ENCODE results near the gene CPNE7. TPM values are rescaled to one million over a fixed set of nuclear protein-coding genes. Genes with fewer than 3 reads are reported as not detected.

The CPNE7 gene
- polyA plus RNA-seq, 1 donor from 2014 or later, result 0.15 TPM

- H3K27me3 ChIP-seq (ENCODE audit: insufficient read depth, low read depth, low read length), result no peaks in the 10 kb centered on the region
- no peaks in the 10 kb centered on the region for H3F3A ChIP-seq (ENCODE audit: insufficient read depth, low read length, poor library complexity, severe bottlenecking)
- no peaks in the 10 kb centered on the region for H3K36me3 ChIP-seq (ENCODE audit: insufficient read depth, low read length)
- peak within 1 kb of the TSS; percentile 73 for H3K4me2 ChIP-seq (ENCODE audit: low read length)
- no peaks in the 10 kb centered on the region for H3K9me2 ChIP-seq (ENCODE audit: insufficient read depth, low read length)
- H2AFZ ChIP-seq (ENCODE audit: low read depth, low read length), result peak within 1 kb of the TSS; percentile 71
- H3K9ac ChIP-seq (ENCODE audit: low read length), result peak within 1 kb of the TSS; percentile 89
- peaks cover 6% of the 10 kb centered on the region for H3K79me2 ChIP-seq (replicated peaks; ENCODE audit: insufficient read depth, low read length)
- H3K9me3 ChIP-seq (ENCODE audit: low read length), result no peaks in the 10 kb centered on the region
- peaks cover 3% of the 10 kb centered on the region for H4K20me1 ChIP-seq (ENCODE audit: insufficient read depth)
- TF ChIP-seq EZH2 (IDR thresholded peaks at IDR 0.05; ENCODE audit: borderline replicate concordance, insufficient read depth, low read length, poor library complexity, severe bottlenecking), result no peak
- peak; percentile 97 for TF ChIP-seq POLR2AphosphoS5 (IDR thresholded peaks at IDR 0.05)
- peak; percentile 43 for TF ChIP-seq CTCF (IDR thresholded peaks at IDR 0.05; ENCODE audit: poor library complexity, severe bottlenecking)
- peak; percentile 92 for TF ChIP-seq MXI1 (conservative IDR thresholded peaks at IDR 0.05; ENCODE audit: poor library complexity, severe bottlenecking)
- TF ChIP-seq SMC3 (conservative IDR thresholded peaks at IDR 0.05; ENCODE audit: poor library complexity), result peak; percentile 45
- peak; percentile 96 for TF ChIP-seq REST (IDR thresholded peaks at IDR 0.05; ENCODE audit: borderline replicate concordance)
- peak; percentile 60 for TF ChIP-seq EP300 (conservative IDR thresholded peaks at IDR 0.05; ENCODE audit: poor library complexity, severe bottlenecking)
- TF ChIP-seq TAF1 (IDR thresholded peaks at IDR 0.05; ENCODE audit: low read depth), result peak; percentile 97
- peak; percentile 50 for TF ChIP-seq RAD21 (conservative IDR thresholded peaks at IDR 0.05)
- peak within 1 kb of the TSS; percentile 92 for H3K27ac ChIP-seq (ENCODE audit: low read length)
- H3K4me3 ChIP-seq (ENCODE audit: low read length), result peak within 1 kb of the TSS; percentile 82
These were observed 15.0 kb upstream of the CPNE7 start, which contains the start of gene RPL13 for GRCh38 chr16:89560378-89561141. Gene RPL13 (plus strand): TSS chr16:89560682. CDS start chr16:89560960, 278 bp downstream.

GRCh38 chr16:89561142-89561883 lies 14.2 kb upstream of the CPNE7 start:
- Histone ChIP-seq H3K4me2 (ENCODE audit: low read length) (peak overlapping the region; percentile 68), H3K27ac (ENCODE audit: low read length) (peak overlapping the region; percentile 92), H3K36me3 (ENCODE audit: insufficient read depth, low read length) (no peaks in the 10 kb centered on the region), H3K9me2 (ENCODE audit: insufficient read depth, low read length) (no peaks in the 10 kb centered on the region), H2AFZ (ENCODE audit: low read depth, low read length) (no peak overlapping the region), H3K27me3 (ENCODE audit: insufficient read depth, low read depth, low read length) (no peaks in the 10 kb centered on the region), H3F3A (ENCODE audit: insufficient read depth, low read length, poor library complexity, severe bottlenecking) (no peaks in the 10 kb centered on the region), H3K4me3 (ENCODE audit: low read length) (peak overlapping the region; percentile 82), H3K79me2 (replicated peaks; ENCODE audit: insufficient read depth, low read length) (peaks cover 6% of the 10 kb centered on the region), H3K9me3 (ENCODE audit: low read length) (no peaks in the 10 kb centered on the region), H4K20me1 (ENCODE audit: insufficient read depth) (peaks cover 3% of the 10 kb centered on the region), H3K9ac (ENCODE audit: low read length) (peak overlapping the region; percentile 89)
- TF ChIP-seq TAF1 (IDR thresholded peaks at IDR 0.05; ENCODE audit: low read depth), result no peak
- no peak for TF ChIP-seq EZH2 (IDR thresholded peaks at IDR 0.05; ENCODE audit: borderline replicate concordance, insufficient read depth, low read length, poor library complexity, severe bottlenecking)
- peak; percentile 2 for TF ChIP-seq CTCF (IDR thresholded peaks at IDR 0.05; ENCODE audit: poor library complexity, severe bottlenecking)
- no peak for TF ChIP-seq EP300 (conservative IDR thresholded peaks at IDR 0.05; ENCODE audit: poor library complexity, severe bottlenecking)
- no peak for TF ChIP-seq REST (IDR thresholded peaks at IDR 0.05; ENCODE audit: borderline replicate concordance)
- TF ChIP-seq SMC3 (conservative IDR thresholded peaks at IDR 0.05; ENCODE audit: poor library complexity), result no peak
- no peak for TF ChIP-seq MXI1 (conservative IDR thresholded peaks at IDR 0.05; ENCODE audit: poor library complexity, severe bottlenecking)
- no peak for TF ChIP-seq POLR2AphosphoS5 (IDR thresholded peaks at IDR 0.05)
- no peak for TF ChIP-seq RAD21 (conservative IDR thresholded peaks at IDR 0.05)
